GM12878 (cell line): Measurements from ENCODE around the gene ANKIB1. TPM values are rescaled to one million over a fixed set of nuclear protein-coding genes. Genes with fewer than 3 reads are reported as not detected.

Experiments
- ATAC-seq: fragments of 200-7000 bp; cut with Tn5 transposase; 3 replicates; pipeline ENCODE4 v1.9.1; 2020; ENCODE audit warnings: mild to moderate bottlenecking, moderate library complexity
- BruUV-seq: library from RNA; stranded (reverse); fragments of 400-500 nt; replicated peaks from 2 replicates; lab custom pipeline; 2021; lab: Mats Ljungman, UMichigan
- CTCF ChIA-PET: fragments of 300-600 bp; sonication (Branson Sonifier 250); formaldehyde crosslinking; extraction: SDS; loops from one replicate; lab custom pipeline; 2021; ENCODE audit warnings: inconsistent platforms; lab: Yijun Ruan, JAX
- POLR2A ChIA-PET: fragments of 350-600 bp; formaldehyde crosslinking; extraction: SDS; loops from one replicate; lab custom pipeline; 2021; ENCODE audit warnings: inconsistent platforms; lab: Charles Lee
- RAD21 ChIA-PET: fragments of 300-600 bp; sonication (Branson Sonifier 250); formaldehyde crosslinking; loops from one replicate; lab custom pipeline; 2023; ENCODE audit warnings: antibody characterized with exemption; ENCODE audit not compliant: unreplicated experiment; lab: Charles Lee
- SMC1A ChIA-PET: fragments of 300-600 bp; sonication (Branson Sonifier 250); formaldehyde crosslinking; loops from one replicate; lab custom pipeline; 2023; ENCODE audit not compliant: unreplicated experiment, uncharacterized antibody; lab: Charles Lee
- DNase-seq: peaks from one replicate; pipeline ENCODE4 v3.0.0-alpha.2; 2011; ENCODE audit warnings: low read depth, low spot score
- FAIRE-seq: peaks from 3 replicates; lab custom pipeline; 2011; peaks lifted over from hg19 to GRCh38; lab: Jason Lieb, UNC
- H2AFZ ChIP-seq: 2 replicates; pipeline ENCODE4 v1.6.0; 2011; ENCODE audit warnings: low read depth, low read length, control low read depth; ENCODE audit not compliant: control insufficient read depth
- H3K27ac ChIP-seq: 2 replicates; pipeline ENCODE4 v1.5.1; 2011; ENCODE audit warnings: control low read depth; ENCODE audit not compliant: control insufficient read depth, insufficient read depth
- H3K27me3 ChIP-seq, 2 experiments: replicated peaks in 1 of 2; 2 replicates each; pipeline versions ENCODE4 v1.6.0 to v1.6.1; 2011; ENCODE audit warnings: low read length in 1 of 2; ENCODE audit not compliant: control insufficient read depth in 2 of 2, insufficient read depth in 2 of 2
- H3K36me3 ChIP-seq, 2 experiments: 2 replicates each; pipeline ENCODE4 v1.5.1; 2011; ENCODE audit warnings: low read length in 1 of 2; ENCODE audit not compliant: control insufficient read depth in 2 of 2, insufficient read depth in 2 of 2
- H3K4me1 ChIP-seq: 2 replicates; pipeline ENCODE4 v1.6.1; 2011; ENCODE audit warnings: mild to moderate bottlenecking, low read length, moderate library complexity, mixed read lengths; ENCODE audit not compliant: control insufficient read depth, insufficient read depth
- H3K4me2 ChIP-seq: 2 replicates; pipeline ENCODE4 v1.6.0; 2011; ENCODE audit warnings: control low read depth; ENCODE audit not compliant: control insufficient read depth, insufficient read depth
- H3K4me3 ChIP-seq: fragments of 200-600 bp; sonication (generic); 2 replicates; pipeline ENCODE4 v1.5.1; 2016
- H3K79me2 ChIP-seq: 2 replicates; pipeline ENCODE4 v1.6.0; 2011; ENCODE audit warnings: low read length; ENCODE audit not compliant: control insufficient read depth, insufficient read depth
- H3K9ac ChIP-seq: 2 replicates; pipeline ENCODE4 v1.8.0; 2011; ENCODE audit warnings: low read length, control low read depth, mixed read lengths; ENCODE audit not compliant: control insufficient read depth, insufficient read depth
- H3K9me3 ChIP-seq: replicated peaks from 3 replicates; pipeline ENCODE4 v1.5.1; 2011; ENCODE audit warnings: mild to moderate bottlenecking, low read length; ENCODE audit not compliant: control insufficient read depth, insufficient read depth
- H4K20me1 ChIP-seq: 2 replicates; pipeline ENCODE4 v1.6.0; 2011; ENCODE audit not compliant: control insufficient read depth, insufficient read depth
- BCL11A ChIP-seq: IDR thresholded peaks from 2 replicates; pipeline ENCODE4 v1.6.1; 2011; ENCODE audit warnings: low read depth, low read length
- EED ChIP-seq: sonication (generic); IDR thresholded peaks from 2 replicates; pipeline ENCODE4 v1.6.1; 2016; ENCODE audit warnings: antibody characterized with exemption, low read depth
- JUND ChIP-seq: IDR thresholded peaks from 2 replicates; pipeline ENCODE4 v1.6.1; 2012; ENCODE audit warnings: low read depth, mild to moderate bottlenecking, low read length, improper control_type of control experiment, moderate library complexity
- KLF5 ChIP-seq: fragments of 450-650 bp; IDR thresholded peaks from 2 replicates; pipeline ENCODE4 v1.6.1; 2014; ENCODE audit warnings: mild to moderate bottlenecking; ENCODE audit not compliant: partially characterized antibody
- MTA3 ChIP-seq: IDR thresholded peaks from 2 replicates; pipeline ENCODE4 v1.6.1; 2012; ENCODE audit warnings: low read length, inconsistent platforms, borderline replicate concordance
- POLR2AphosphoS2 ChIP-seq: IDR thresholded peaks from 2 replicates; pipeline ENCODE4 v1.6.1; 2011; ENCODE audit warnings: low read depth, mild to moderate bottlenecking, low read length, improper control_type of control experiment, moderate library complexity
- RCOR1 ChIP-seq: conservative IDR thresholded peaks from 2 replicates; pipeline ENCODE4 v1.6.1; 2012; ENCODE audit warnings: low read depth, low read length, improper control_type of control experiment
- WGBS: methylation state at CpG from one replicate; pipeline ENCODE4 v1.1.6; 2016; ENCODE audit warnings: low lambda C conversion rate; ENCODE audit not compliant: insufficient replicate concordance, insufficient coverage; ENCODE audit errors: missing lambda C conversion rate; 5-methylcytosine and 5-hydroxymethylcytosine counted together
- in situ Hi-C: fragments of 300-500 bp; cut with MboI; formaldehyde crosslinking; loops from 9 replicates; pipeline ENCODE4 v1.14.3; 2018; ENCODE audit warnings: mixed read lengths
- intact Hi-C: fragments of 100-400 bp; cut with micrococcal nuclease; formaldehyde crosslinking; loops from one replicate; pipeline ENCODE4 v1.14.2; 2022; ENCODE audit not compliant: unreplicated experiment
- polyA plus RNA-seq, 11 experiments: library from polyadenylated mRNA; depleted of rRNA in 4 of 11; unstranded in 6 of 11; stranded (reverse) in 5 of 11; fragments of >200 nt; fragmentation: Nextera tagmentation in 4 of 11; fragmentation: Illumina TruSeq in 1 of 11; extraction: Ambion mirVana in 4 of 11; extraction: Trizol in 1 of 11; gene quantifications; 1 replicate in 1 of 11; 2 replicates in 10 of 11; pipeline versions ENCODE4 v1.2.1 to v1.2.3, GENCODE V29; 2011 to 2016; ENCODE audit warnings: inconsistent platforms in 2 of 11, missing spikeins in 2 of 11, low read depth in 1 of 11
- total RNA-seq, 4 experiments: library from RNA; depleted of rRNA in 3 of 4; stranded (reverse); fragments of >200 nt in 3 of 4; fragmentation: Illumina TruSeq in 1 of 4; extraction: Trizol in 1 of 4; gene quantifications; 2 replicates each; pipeline versions ENCODE4 v1.2.1 to v1.2.3, GENCODE V29; 2013 to 2021
- TF ChIP-seq, protein P1 (sequence below): fragments of 450-650 bp; IDR thresholded peaks from 2 replicates; pipeline ENCODE4 v1.6.1; 2017; ENCODE audit warnings: antibody characterized with exemption, mild to moderate bottlenecking, moderate library complexity
- TF ChIP-seq, protein P2 (sequence below): fragments of 450-650 bp; IDR thresholded peaks from 2 replicates; pipeline ENCODE4 v1.6.1; 2016; ENCODE audit warnings: mild to moderate bottlenecking, moderate library complexity, borderline replicate concordance
- TF ChIP-seq, protein P3 (sequence below): fragments of 450-650 bp; IDR thresholded peaks from 2 replicates; pipeline ENCODE4 v1.6.1; 2017; ENCODE audit warnings: mild to moderate bottlenecking, moderate library complexity

The ANKIB1 gene
- total and polyA plus RNA-seq, 10 of the 15 experiments (the other 5 are each of a cell fraction or from before 2014, with no cell fraction given), result 9.0 to 54.0 (median 21.9) TPM

DNA sequence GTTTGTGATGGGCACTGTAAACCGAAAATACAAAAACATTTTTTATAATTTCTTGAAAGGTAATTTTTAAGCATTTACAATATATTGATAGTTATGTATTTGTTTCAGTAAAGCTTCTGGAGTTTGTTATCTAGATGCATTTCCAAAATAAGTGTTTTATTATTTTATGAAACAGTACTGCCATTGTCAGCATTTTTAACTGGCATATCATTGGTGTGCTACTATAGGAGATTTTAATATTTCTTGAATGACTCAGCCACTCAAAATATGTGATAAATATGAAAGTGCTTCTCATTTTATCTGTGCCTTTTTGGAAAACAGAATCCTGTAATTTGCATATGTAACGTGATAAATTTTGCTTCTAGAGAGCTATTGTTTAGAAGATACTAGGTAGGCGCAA is 97.9 kb downstream of the ANKIB1 start:
- in situ Hi-C loops, result no loop called here
- DNase-seq (no peak), FAIRE-seq (no peak), ATAC-seq (no peak)
- Histone ChIP-seq H3K27ac (no peak overlapping the region), H3K9me3 (no peaks in the 10 kb centered on the region), H3K4me3 (no peak overlapping the region), H3K4me1 (no peaks in the 10 kb centered on the region), H4K20me1 (no peaks in the 10 kb centered on the region), H3K9ac (no peak overlapping the region), H3K4me2 (no peak overlapping the region), H3K79me2 (no peaks in the 10 kb centered on the region), H2AFZ (no peak overlapping the region), H3K36me3 (no peaks in the 10 kb centered on the region; a peak in 2 of 4 replicates), H3K27me3 (no peaks in the 10 kb centered on the region)
- SMC1A ChIA-PET, result interaction anchor here (1.7 to 2.8 kb wide), 2 partner anchors 13 to 48 kb away, joined by 3 to 8 read pairs; no protein-coding TSS in a partner anchor
- intact Hi-C loops, result no loop called here
- 98% methylated on average over 3 of the region's 3 CpGs for WGBS
- no TSS peak for BruUV-seq
- RAD21 ChIA-PET, result no interaction called here
- TF ChIP-seq, protein P1, sequence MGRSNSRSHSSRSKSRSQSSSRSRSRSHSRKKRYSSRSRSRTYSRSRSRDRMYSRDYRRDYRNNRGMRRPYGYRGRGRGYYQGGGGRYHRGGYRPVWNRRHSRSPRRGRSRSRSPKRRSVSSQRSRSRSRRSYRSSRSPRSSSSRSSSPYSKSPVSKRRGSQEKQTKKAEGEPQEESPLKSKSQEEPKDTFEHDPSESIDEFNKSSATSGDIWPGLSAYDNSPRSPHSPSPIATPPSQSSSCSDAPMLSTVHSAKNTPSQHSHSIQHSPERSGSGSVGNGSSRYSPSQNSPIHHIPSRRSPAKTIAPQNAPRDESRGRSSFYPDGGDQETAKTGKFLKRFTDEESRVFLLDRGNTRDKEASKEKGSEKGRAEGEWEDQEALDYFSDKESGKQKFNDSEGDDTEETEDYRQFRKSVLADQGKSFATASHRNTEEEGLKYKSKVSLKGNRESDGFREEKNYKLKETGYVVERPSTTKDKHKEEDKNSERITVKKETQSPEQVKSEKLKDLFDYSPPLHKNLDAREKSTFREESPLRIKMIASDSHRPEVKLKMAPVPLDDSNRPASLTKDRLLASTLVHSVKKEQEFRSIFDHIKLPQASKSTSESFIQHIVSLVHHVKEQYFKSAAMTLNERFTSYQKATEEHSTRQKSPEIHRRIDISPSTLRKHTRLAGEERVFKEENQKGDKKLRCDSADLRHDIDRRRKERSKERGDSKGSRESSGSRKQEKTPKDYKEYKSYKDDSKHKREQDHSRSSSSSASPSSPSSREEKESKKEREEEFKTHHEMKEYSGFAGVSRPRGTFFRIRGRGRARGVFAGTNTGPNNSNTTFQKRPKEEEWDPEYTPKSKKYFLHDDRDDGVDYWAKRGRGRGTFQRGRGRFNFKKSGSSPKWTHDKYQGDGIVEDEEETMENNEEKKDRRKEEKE, result no peak
- TF ChIP-seq KLF5, result no peak
- no peak for TF ChIP-seq JUND
- no peak for TF ChIP-seq RCOR1
- no peak for TF ChIP-seq MTA3
- no peak for TF ChIP-seq EED
- no peak for TF ChIP-seq POLR2AphosphoS2
- TF ChIP-seq, protein P2, sequence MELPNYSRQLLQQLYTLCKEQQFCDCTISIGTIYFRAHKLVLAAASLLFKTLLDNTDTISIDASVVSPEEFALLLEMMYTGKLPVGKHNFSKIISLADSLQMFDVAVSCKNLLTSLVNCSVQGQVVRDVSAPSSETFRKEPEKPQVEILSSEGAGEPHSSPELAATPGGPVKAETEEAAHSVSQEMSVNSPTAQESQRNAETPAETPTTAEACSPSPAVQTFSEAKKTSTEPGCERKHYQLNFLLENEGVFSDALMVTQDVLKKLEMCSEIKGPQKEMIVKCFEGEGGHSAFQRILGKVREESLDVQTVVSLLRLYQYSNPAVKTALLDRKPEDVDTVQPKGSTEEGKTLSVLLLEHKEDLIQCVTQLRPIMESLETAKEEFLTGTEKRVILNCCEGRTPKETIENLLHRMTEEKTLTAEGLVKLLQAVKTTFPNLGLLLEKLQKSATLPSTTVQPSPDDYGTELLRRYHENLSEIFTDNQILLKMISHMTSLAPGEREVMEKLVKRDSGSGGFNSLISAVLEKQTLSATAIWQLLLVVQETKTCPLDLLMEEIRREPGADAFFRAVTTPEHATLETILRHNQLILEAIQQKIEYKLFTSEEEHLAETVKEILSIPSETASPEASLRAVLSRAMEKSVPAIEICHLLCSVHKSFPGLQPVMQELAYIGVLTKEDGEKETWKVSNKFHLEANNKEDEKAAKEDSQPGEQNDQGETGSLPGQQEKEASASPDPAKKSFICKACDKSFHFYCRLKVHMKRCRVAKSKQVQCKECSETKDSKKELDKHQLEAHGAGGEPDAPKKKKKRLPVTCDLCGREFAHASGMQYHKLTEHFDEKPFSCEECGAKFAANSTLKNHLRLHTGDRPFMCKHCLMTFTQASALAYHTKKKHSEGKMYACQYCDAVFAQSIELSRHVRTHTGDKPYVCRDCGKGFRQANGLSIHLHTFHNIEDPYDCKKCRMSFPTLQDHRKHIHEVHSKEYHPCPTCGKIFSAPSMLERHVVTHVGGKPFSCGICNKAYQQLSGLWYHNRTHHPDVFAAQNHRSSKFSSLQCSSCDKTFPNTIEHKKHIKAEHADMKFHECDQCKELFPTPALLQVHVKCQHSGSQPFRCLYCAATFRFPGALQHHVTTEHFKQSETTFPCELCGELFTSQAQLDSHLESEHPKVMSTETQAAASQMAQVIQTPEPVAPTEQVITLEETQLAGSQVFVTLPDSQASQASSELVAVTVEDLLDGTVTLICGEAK, result no peak
- TF ChIP-seq, protein P3, sequence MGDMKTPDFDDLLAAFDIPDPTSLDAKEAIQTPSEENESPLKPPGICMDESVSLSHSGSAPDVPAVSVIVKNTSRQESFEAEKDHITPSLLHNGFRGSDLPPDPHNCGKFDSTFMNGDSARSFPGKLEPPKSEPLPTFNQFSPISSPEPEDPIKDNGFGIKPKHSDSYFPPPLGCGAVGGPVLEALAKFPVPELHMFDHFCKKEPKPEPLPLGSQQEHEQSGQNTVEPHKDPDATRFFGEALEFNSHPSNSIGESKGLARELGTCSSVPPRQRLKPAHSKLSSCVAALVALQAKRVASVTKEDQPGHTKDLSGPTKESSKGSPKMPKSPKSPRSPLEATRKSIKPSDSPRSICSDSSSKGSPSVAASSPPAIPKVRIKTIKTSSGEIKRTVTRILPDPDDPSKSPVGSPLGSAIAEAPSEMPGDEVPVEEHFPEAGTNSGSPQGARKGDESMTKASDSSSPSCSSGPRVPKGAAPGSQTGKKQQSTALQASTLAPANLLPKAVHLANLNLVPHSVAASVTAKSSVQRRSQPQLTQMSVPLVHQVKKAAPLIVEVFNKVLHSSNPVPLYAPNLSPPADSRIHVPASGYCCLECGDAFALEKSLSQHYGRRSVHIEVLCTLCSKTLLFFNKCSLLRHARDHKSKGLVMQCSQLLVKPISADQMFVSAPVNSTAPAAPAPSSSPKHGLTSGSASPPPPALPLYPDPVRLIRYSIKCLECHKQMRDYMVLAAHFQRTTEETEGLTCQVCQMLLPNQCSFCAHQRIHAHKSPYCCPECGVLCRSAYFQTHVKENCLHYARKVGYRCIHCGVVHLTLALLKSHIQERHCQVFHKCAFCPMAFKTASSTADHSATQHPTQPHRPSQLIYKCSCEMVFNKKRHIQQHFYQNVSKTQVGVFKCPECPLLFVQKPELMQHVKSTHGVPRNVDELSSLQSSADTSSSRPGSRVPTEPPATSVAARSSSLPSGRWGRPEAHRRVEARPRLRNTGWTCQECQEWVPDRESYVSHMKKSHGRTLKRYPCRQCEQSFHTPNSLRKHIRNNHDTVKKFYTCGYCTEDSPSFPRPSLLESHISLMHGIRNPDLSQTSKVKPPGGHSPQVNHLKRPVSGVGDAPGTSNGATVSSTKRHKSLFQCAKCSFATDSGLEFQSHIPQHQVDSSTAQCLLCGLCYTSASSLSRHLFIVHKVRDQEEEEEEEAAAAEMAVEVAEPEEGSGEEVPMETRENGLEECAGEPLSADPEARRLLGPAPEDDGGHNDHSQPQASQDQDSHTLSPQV, result no peak
- TF ChIP-seq BCL11A, result no peak
- CTCF ChIA-PET, result interaction anchor here (1.2 kb wide), 1 partner anchor 18 kb away, joined by 3 read pairs; no protein-coding TSS in a partner anchor
- POLR2A ChIA-PET, result interaction anchor here (0.7 kb wide), 2 partner anchors 15 to 18 kb away, joined by 3 to 4 read pairs; no protein-coding TSS in a partner anchor
